Measurements from ENCODE around the gene NPVF. TPM values are rescaled to one million over a fixed set of nuclear protein-coding genes. Genes with fewer than 3 reads are reported as not detected.

The NPVF gene
- total RNA-seq, 1 donor from 2014 or later: not detected

DNA sequence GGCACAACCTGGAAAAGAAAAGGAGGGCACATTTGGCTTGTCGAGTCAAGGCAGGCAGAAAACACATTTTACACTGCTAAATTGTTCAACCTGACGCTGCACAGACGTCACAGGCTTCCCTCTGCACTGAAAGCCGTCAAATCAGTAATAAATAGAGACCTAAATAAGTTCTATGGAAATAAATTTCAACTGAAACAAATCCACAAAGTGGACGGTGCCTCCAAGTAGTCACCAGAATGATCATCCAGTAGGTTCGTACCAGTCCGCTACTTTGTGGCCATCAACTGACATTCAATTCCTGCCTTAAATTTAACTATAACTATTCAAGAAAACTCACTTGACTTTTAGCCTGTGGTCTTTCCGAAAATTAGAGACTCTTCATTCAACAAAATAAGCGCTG, 49.0 kb downstream of the NPVF start:
- DNase-seq (ENCODE audit: extremely low read depth, low read depth, low spot score): no peak

Other genes starting within 250 kb of the NPVF start
- gene OSBPL3, start 248.3 kb downstream of the NPVF start, total RNA-seq: 21.1 and 22.5 TPM in 2 replicates
- gene CYCS, start 103.2 kb downstream of the NPVF start, total RNA-seq: 31.8 and 54.5 TPM in 2 replicates

All from glomerular endothelial cell (primary cell).